ENCODE results near the gene CLDN20.

DNA sequence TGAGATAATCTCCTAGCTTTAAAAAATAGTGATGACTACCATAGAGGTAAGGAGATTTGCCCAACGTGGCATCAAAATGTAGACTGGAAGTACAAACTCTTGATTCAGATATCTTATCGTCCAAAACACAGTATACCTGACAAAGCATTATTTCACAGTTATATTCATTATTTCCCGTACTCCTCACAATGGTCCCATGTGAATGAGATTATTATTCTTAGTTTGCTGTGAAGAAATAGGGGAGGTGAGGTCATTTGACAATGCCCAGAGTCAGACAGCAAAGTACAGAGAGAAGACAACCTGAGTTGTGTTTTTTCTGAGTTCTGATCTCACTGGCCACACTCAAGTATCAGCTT lies 51.7 kb downstream of the CLDN20 start:
- TF ChIP-seq, protein P1, sequence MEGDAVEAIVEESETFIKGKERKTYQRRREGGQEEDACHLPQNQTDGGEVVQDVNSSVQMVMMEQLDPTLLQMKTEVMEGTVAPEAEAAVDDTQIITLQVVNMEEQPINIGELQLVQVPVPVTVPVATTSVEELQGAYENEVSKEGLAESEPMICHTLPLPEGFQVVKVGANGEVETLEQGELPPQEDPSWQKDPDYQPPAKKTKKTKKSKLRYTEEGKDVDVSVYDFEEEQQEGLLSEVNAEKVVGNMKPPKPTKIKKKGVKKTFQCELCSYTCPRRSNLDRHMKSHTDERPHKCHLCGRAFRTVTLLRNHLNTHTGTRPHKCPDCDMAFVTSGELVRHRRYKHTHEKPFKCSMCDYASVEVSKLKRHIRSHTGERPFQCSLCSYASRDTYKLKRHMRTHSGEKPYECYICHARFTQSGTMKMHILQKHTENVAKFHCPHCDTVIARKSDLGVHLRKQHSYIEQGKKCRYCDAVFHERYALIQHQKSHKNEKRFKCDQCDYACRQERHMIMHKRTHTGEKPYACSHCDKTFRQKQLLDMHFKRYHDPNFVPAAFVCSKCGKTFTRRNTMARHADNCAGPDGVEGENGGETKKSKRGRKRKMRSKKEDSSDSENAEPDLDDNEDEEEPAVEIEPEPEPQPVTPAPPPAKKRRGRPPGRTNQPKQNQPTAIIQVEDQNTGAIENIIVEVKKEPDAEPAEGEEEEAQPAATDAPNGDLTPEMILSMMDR (IDR thresholded peaks at IDR 0.05) = no peak
- TF ChIP-seq POLR2A (IDR thresholded peaks at IDR 0.05) (no peak), POLR2AphosphoS5 (IDR thresholded peaks at IDR 0.05; ENCODE audit: insufficient read depth in 1 of 2, low read depth in 1 of 2) (no peak)
